Caco-2 (cell line): Measurements from ENCODE around the gene STYXL2. TPM values are rescaled to one million over a fixed set of nuclear protein-coding genes. Genes with fewer than 3 reads are reported as not detected.

Source experiments
- BruUV-seq: library from RNA; stranded (reverse); fragments of 400-500 nt; replicated peaks from 2 replicates; lab custom pipeline; 2021; lab: Mats Ljungman, UMichigan
- CTCF ChIA-PET: fragments of 300-600 bp; sonication (Branson Sonifier 250); formaldehyde crosslinking; loops from one replicate; lab custom pipeline; 2022; ENCODE audit warnings: antibody characterized with exemption; lab: Charles Lee
- POLR2A ChIA-PET: fragments of 300-600 bp; sonication (Branson Sonifier 250); formaldehyde crosslinking; loops from one replicate; lab custom pipeline; 2022; ENCODE audit warnings: antibody characterized with exemption; lab: Charles Lee
- DNase-seq, 2 experiments: peaks; one replicate each; pipeline versions ENCODE4 v3.0.0 to v3.0.0-alpha.2; 2020 to 2022
- H3K27me3 ChIP-seq: replicated peaks from 2 replicates; pipeline ENCODE4 v1.6.0; 2011; ENCODE audit warnings: low read length; ENCODE audit not compliant: control insufficient read depth, insufficient read depth
- H3K36me3 ChIP-seq: 2 replicates; pipeline ENCODE4 v1.5.1; 2011; ENCODE audit warnings: low read length; ENCODE audit not compliant: control insufficient read depth, insufficient read depth
- H3K4me1 ChIP-seq: fragments of 250-450 bp; sonication (Bioruptor Pico); 2 replicates; pipeline ENCODE4 v1.5.1; 2020; ENCODE audit warnings: mild to moderate bottlenecking
- H3K4me3 ChIP-seq: 2 replicates; pipeline ENCODE4 v1.5.1; 2011; ENCODE audit warnings: low read depth, mild to moderate bottlenecking, control low read depth, low read length
- H3K9me3 ChIP-seq: fragments of 250-450 bp; sonication (Bioruptor Pico); 2 replicates; pipeline ENCODE4 v1.5.1; 2020; ENCODE audit warnings: mild to moderate bottlenecking, moderate library complexity
- H3K27ac Mint-ChIP-seq: one replicate; pipeline ENCODE4 v1.8.0; 2022; ENCODE audit warnings: mixed read lengths; ENCODE audit not compliant: unreplicated experiment
- H3K27me3 Mint-ChIP-seq: one replicate; pipeline ENCODE4 v1.8.0; 2022; ENCODE audit warnings: mixed read lengths; ENCODE audit not compliant: insufficient read depth, unreplicated experiment
- H3K36me3 Mint-ChIP-seq: one replicate; pipeline ENCODE4 v1.8.0; 2022; ENCODE audit warnings: mild to moderate bottlenecking, mixed read lengths; ENCODE audit not compliant: insufficient read depth, unreplicated experiment
- H3K4me1 Mint-ChIP-seq: one replicate; pipeline ENCODE4 v1.8.0; 2022; ENCODE audit warnings: low read depth, mixed read lengths; ENCODE audit not compliant: unreplicated experiment
- H3K4me3 Mint-ChIP-seq: one replicate; pipeline ENCODE4 v1.8.0; 2022; ENCODE audit warnings: mild to moderate bottlenecking, moderate library complexity, mixed read lengths; ENCODE audit not compliant: unreplicated experiment
- H3K9me3 Mint-ChIP-seq: one replicate; pipeline ENCODE4 v1.8.0; 2022; ENCODE audit warnings: mixed read lengths; ENCODE audit not compliant: unreplicated experiment
- intact Hi-C: fragments of 100-400 bp; cut with micrococcal nuclease; formaldehyde crosslinking; loops from one replicate; pipeline ENCODE4 v1.10.0; 2022; ENCODE audit not compliant: unreplicated experiment
- total RNA-seq: library from RNA; stranded (reverse); gene quantifications from 2 replicates; pipeline ENCODE4 v1.2.3, GENCODE V29; 2022
- TF ChIP-seq, protein P1 (sequence below), 2 experiments: fragments of 200-600 bp in 1 of 2; IDR thresholded peaks; 1 replicate in 1 of 2; 2 replicates in 1 of 2; pipeline versions ENCODE4 v1.5.1 to v1.8.0; 2011 to 2022; ENCODE audit warnings: antibody characterized with exemption in 1 of 2, control low read depth in 1 of 2, inconsistent platforms in 1 of 2, low read depth in 1 of 2, low read length in 1 of 2, mild to moderate bottlenecking in 1 of 2, moderate library complexity in 1 of 2; ENCODE audit not compliant: insufficient read depth in 1 of 2, severe bottlenecking in 1 of 2, unreplicated experiment in 1 of 2

Gene STYXL2
- total RNA-seq, 1 experiment from 2014 or later, result not detected

DNA sequence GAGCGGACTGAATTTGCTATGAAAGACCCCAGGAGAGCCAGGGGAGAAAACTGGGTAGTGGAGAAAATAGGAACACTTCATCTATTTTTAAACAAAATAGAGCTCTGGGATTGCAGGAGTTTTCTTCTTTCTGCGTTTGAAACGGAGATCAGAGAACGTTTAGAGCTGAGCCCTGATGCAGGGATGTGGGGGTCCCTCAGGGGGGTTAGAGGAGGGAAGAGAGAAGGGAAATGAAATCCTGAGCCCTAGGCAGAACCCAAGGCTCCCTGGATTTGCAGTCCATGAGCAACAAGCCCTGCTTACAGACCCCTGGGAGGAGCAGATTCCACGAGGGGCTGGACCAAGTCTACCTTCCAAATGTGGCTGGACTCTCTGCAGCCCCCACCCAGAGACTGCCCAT is 21.8 kb downstream of the STYXL2 start:
- peaks cover 6% of the 10 kb centered on the region for H3K4me1 Mint-ChIP-seq
- CTCF ChIA-PET, result no interaction called here

DNA sequence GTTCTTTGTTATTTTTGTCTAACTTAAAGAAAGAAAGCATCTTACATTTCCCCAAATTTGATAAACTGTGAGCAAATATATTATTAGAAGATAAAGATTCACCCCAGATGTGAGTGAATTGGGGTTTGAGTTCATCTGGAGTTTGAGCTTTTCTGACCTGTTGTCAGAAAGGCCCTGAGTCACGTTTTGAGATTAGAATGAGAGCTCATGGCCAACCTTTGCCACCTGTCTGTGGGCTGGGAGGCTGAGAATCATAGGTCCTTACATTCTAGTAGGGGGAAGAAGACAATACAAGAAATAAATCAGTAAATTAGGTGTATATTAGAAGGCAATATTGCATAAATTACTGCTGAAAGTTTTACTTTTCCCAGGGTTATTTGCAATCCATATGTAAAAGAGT is 22.3 kb downstream of the STYXL2 start:
- H3K27ac Mint-ChIP-seq, result no peak overlapping the region
- no peak overlapping the region for H3K4me3 ChIP-seq
- ChIA-PET POLR2A (no interaction called here), CTCF (no interaction called here)
- no peaks in the 10 kb centered on the region for H3K4me1 ChIP-seq
- no peaks in the 10 kb centered on the region for H3K36me3 Mint-ChIP-seq
- H3K36me3 ChIP-seq, result no peaks in the 10 kb centered on the region
- TF ChIP-seq, protein P1, sequence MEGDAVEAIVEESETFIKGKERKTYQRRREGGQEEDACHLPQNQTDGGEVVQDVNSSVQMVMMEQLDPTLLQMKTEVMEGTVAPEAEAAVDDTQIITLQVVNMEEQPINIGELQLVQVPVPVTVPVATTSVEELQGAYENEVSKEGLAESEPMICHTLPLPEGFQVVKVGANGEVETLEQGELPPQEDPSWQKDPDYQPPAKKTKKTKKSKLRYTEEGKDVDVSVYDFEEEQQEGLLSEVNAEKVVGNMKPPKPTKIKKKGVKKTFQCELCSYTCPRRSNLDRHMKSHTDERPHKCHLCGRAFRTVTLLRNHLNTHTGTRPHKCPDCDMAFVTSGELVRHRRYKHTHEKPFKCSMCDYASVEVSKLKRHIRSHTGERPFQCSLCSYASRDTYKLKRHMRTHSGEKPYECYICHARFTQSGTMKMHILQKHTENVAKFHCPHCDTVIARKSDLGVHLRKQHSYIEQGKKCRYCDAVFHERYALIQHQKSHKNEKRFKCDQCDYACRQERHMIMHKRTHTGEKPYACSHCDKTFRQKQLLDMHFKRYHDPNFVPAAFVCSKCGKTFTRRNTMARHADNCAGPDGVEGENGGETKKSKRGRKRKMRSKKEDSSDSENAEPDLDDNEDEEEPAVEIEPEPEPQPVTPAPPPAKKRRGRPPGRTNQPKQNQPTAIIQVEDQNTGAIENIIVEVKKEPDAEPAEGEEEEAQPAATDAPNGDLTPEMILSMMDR (IDR thresholded peaks at IDR 0.05; ENCODE audit: insufficient read depth in 1 of 2, low read depth in 1 of 2, low read length in 1 of 2, severe bottlenecking in 1 of 2, unreplicated experiment in 1 of 2), result no peak
- H3K9me3 Mint-ChIP-seq, result no peaks in the 10 kb centered on the region
- peaks cover 6% of the 10 kb centered on the region for H3K4me1 Mint-ChIP-seq
- peaks cover 5% of the 10 kb centered on the region for H3K27me3 Mint-ChIP-seq
- H3K4me3 Mint-ChIP-seq, result no peak overlapping the region
- intact Hi-C loops, result no loop called here
- DNase-seq, result no peak
- no TSS peak for BruUV-seq
- H3K9me3 ChIP-seq, result no peaks in the 10 kb centered on the region
- no peaks in the 10 kb centered on the region for H3K27me3 ChIP-seq

More for the DNA sequence above, 21.8 kb downstream of the STYXL2 start:
- H3K4me3 Mint-ChIP-seq, result no peak overlapping the region
- POLR2A ChIA-PET, result no interaction called here
- peaks cover 10% of the 10 kb centered on the region for H3K27me3 Mint-ChIP-seq
- BruUV-seq, result no TSS peak
- no peak overlapping the region for H3K27ac Mint-ChIP-seq
- Histone ChIP-seq H3K4me3 (no peak overlapping the region), H3K4me1 (no peaks in the 10 kb centered on the region), H3K9me3 (no peaks in the 10 kb centered on the region), H3K36me3 (no peaks in the 10 kb centered on the region), H3K27me3 (no peaks in the 10 kb centered on the region)
- H3K9me3 Mint-ChIP-seq, result no peaks in the 10 kb centered on the region
- DNase-seq, result no peak
- TF ChIP-seq, protein P1 (IDR thresholded peaks at IDR 0.05; ENCODE audit: insufficient read depth in 1 of 2, low read depth in 1 of 2, low read length in 1 of 2, severe bottlenecking in 1 of 2, unreplicated experiment in 1 of 2), result no peak
- H3K36me3 Mint-ChIP-seq, result no peaks in the 10 kb centered on the region
- intact Hi-C loops, result no loop called here

DNA sequence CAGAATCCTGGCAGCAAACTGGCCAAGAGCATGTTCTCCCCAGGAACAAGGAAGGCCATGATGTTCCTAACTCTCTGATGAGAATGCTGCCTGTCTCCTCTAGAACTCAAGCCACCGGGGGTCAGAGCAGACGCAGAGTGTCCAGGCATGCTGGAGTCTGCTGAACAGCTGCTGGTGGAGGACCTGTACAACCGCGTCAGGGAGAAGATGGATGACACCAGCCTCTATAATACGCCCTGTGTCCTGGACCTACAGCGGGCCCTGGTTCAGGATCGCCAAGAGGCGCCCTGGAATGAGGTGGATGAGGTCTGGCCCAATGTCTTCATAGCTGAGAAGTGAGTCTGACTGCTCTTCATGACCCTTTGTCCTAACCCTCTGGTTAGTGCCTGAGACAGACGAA is 23.4 kb downstream of the STYXL2 start:
- no peak for DNase-seq
- intact Hi-C loops, result no loop called here
- no peaks in the 10 kb centered on the region for H3K9me3 Mint-ChIP-seq
- no peak overlapping the region for H3K4me3 ChIP-seq
- no peaks in the 10 kb centered on the region for H3K36me3 Mint-ChIP-seq
- TF ChIP-seq, protein P1 (IDR thresholded peaks at IDR 0.05; ENCODE audit: insufficient read depth in 1 of 2, low read depth in 1 of 2, low read length in 1 of 2, severe bottlenecking in 1 of 2, unreplicated experiment in 1 of 2), result no peak
- peaks cover 6% of the 10 kb centered on the region for H3K4me1 Mint-ChIP-seq
- H3K27me3 Mint-ChIP-seq, result peaks cover 5% of the 10 kb centered on the region
- H3K27ac Mint-ChIP-seq, result no peak overlapping the region
- BruUV-seq, result no TSS peak
- ChIA-PET POLR2A (no interaction called here), CTCF (interaction anchor here (0.6 kb wide), 1 partner anchor 13 kb away, joined by 4 read pairs; no protein-coding TSS in a partner anchor)
- no peak overlapping the region for H3K4me3 Mint-ChIP-seq
- H3K36me3 ChIP-seq, result no peaks in the 10 kb centered on the region
- no peaks in the 10 kb centered on the region for H3K27me3 ChIP-seq
- no peaks in the 10 kb centered on the region for H3K9me3 ChIP-seq
- H3K4me1 ChIP-seq, result no peaks in the 10 kb centered on the region
